NB4 (cell line): Measurements from ENCODE around the gene ZDHHC4.

Experiments used
- DNase-seq: peaks from one replicate; pipeline ENCODE4 v3.0.0; 2010; ENCODE audit warnings: low read depth
- H3K4me3 ChIP-seq: one replicate; pipeline ENCODE4 v1.5.1; 2011; ENCODE audit warnings: mild to moderate bottlenecking, low read depth, low read length, moderate library complexity
- MYC ChIP-seq: IDR thresholded peaks from 2 replicates; pipeline ENCODE4 v1.6.1; 2011; ENCODE audit warnings: low read depth, low read length
- POLR2A ChIP-seq: IDR thresholded peaks from 2 replicates; pipeline ENCODE4 v1.6.1; 2011; ENCODE audit warnings: mild to moderate bottlenecking; ENCODE audit not compliant: insufficient read length; ENCODE audit errors: extremely low read depth
- TF ChIP-seq, protein P1 (sequence below): IDR thresholded peaks from one replicate; pipeline ENCODE4 v1.5.1; 2012; ENCODE audit warnings: low read depth, low read length
- TF ChIP-seq, protein P2 (sequence below): IDR thresholded peaks from 2 replicates; pipeline ENCODE4 v1.6.1; 2011; ENCODE audit warnings: low read depth, low read length

The ZDHHC4 gene

DNA sequence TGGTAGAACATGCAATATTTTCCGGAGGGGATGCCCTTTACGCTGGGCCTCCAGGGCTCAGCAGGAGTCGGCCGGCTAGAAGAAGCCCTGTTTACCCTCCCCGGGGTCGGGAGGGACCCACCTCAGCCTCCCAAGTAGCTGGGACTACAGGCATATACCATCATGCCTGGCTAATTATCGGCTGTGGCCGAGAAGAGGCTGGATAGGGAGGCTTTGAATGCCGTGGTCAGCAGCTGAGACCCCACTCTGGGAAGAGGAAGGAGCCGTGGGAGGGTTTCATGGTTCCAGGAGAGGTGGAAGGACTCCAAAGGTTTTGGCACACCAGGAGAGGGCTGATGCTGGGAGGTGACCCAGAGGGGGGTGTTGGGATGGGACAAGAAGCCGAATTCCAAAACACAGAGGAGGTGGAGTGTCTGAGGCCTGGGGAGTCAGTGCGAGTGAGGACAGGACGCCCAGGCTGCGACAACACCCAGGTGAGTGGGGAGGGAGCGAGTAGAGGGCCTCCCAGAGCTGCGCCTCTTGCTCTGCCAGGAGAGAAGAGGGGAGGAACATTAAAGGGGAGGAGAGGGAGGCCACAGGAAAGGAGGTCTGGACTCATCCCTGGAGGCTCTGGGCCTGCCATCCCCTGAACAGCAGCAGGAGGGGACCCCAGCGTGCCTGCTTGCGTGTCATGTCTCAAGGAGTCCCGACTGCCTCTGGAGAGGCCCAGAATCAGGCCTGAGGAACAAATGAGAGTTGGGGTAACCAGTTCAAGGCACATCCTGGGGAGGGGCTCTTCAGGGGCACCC, 45.6 kb upstream of the ZDHHC4 start:
- TF ChIP-seq POLR2A (no peak), MYC (no peak)
- TF ChIP-seq, protein P1, sequence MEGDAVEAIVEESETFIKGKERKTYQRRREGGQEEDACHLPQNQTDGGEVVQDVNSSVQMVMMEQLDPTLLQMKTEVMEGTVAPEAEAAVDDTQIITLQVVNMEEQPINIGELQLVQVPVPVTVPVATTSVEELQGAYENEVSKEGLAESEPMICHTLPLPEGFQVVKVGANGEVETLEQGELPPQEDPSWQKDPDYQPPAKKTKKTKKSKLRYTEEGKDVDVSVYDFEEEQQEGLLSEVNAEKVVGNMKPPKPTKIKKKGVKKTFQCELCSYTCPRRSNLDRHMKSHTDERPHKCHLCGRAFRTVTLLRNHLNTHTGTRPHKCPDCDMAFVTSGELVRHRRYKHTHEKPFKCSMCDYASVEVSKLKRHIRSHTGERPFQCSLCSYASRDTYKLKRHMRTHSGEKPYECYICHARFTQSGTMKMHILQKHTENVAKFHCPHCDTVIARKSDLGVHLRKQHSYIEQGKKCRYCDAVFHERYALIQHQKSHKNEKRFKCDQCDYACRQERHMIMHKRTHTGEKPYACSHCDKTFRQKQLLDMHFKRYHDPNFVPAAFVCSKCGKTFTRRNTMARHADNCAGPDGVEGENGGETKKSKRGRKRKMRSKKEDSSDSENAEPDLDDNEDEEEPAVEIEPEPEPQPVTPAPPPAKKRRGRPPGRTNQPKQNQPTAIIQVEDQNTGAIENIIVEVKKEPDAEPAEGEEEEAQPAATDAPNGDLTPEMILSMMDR, result no peak
- TF ChIP-seq, protein P2, sequence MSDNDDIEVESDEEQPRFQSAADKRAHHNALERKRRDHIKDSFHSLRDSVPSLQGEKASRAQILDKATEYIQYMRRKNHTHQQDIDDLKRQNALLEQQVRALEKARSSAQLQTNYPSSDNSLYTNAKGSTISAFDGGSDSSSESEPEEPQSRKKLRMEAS, result no peak
- no peak overlapping the region for H3K4me3 ChIP-seq
- DNase-seq, result no peak

- DNase-seq, result no peak
Observed at GRCh38 chr7:6532516-6532915, 44.7 kb upstream of the ZDHHC4 start.

DNA sequence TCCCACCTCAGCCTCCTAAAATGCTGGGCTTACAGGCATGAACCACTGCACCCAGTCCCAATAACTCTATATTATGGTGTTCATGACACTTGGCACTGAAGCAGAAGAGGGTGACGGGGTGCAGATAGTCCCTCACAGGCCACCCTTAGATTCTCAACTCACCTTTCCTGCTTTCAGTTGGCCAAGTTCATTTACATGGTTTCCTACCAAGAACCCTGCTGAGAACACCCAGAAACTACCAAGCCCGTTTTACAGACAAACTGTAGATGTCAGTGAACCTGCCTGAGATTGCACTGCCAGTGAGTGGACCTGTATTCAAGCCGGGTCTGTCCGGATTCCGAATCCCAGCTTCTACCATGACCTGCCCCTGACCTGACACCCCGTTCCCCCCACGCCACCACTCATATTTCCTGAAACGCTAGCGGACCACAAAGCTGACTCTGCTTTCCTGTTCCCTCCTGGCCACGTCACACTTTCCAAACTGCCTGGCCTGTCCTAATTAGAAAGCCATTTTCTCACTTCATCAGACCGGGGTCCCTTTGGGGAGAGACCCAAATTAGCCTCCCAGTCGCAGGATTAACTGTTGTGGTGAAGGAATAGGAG, 43.3 kb upstream of the ZDHHC4 start:
- TF ChIP-seq, protein P1, result no peak
- TF ChIP-seq, protein P2, result 0 out of 2 replicates have a peak, but pooled peaks have one; percentile 10
- TF ChIP-seq POLR2A, result no peak
- 0 out of 2 replicates have a peak, but pooled peaks have one; percentile 13 for TF ChIP-seq MYC
- peak; percentile 49 for DNase-seq
- H3K4me3 ChIP-seq, result no peak overlapping the region

More at GRCh38 chr7:6532516-6532915, 44.7 kb upstream of the ZDHHC4 start:
- no peak overlapping the region for H3K4me3 ChIP-seq
- TF ChIP-seq, protein P2, result no peak
- TF ChIP-seq MYC (no peak), POLR2A (no peak)
- TF ChIP-seq, protein P1, result no peak

DNA sequence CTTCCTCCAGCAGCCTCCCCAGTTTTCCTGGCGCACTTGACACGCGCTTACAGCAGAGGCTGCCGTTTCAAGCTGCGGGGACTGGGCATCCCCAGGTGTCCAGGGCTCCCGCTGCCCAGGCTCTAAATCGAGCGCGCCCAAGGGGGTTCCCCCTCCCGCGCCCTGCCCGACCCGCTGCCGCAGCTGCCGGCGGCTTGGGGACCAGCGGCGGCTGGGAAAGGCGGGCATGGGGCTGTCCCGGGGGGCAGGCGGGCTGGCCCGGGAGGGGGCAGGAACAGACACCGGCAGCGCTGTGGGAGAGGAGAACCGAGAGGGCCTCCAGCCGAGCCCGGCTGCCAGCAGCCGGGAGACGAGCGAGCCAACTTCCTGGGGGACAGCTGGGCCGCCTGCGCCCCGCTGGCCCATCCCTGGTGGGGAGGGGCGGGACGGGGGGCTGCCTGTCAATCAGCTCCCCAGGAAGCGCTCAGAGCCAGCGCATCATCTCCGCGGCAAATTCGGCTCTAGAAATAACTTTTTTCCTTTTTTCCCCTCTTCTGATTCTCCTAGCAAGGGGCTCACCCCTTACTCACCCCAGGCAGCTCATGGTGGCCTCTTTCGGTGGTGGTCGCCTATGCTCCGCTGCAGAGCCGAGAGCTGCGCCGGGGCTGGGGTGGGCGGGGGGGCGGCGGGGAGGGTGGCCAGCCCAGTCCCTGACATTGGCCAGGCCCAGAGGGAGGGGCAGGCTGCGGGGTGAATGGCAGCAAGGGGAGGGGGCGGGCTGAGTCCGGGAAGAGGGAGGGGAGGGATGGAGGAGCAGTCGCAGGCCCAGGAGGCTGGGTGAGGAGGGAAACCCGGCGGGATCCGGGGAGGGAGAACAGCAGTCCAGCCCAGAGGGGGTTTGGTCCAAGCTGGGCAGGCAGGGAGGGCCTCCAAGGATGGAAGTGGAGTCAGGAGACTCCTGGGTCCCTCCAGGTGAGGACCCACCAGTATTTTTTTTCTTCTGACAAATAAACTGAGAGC, 40.7 kb upstream of the ZDHHC4 start:
- no peak for DNase-seq
- TF ChIP-seq POLR2A, result no peak
- TF ChIP-seq, protein P1, result no peak
- TF ChIP-seq, protein P2, result no peak
- TF ChIP-seq MYC, result no peak
- no peak overlapping the region for H3K4me3 ChIP-seq

DNA sequence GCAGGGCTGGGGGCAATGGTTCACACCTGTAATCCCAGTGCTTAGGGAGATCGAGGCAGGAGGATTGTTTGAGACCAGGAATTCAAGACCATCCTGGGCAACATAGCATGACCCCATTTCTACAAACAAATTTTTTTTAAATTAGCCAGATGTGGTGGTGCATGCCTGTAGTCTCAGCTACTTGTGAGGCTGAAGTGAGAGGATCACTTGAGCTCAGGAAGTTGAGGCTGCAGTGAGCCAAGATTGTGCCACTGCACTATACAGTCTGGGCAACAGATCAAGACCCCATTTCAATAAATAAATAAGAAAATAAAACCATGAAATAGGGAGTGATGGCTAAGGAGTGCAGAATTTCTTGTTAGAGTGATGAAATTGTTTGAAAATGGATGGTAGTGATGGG, 34.9 kb upstream of the ZDHHC4 start:
- no peak for TF ChIP-seq MYC
- TF ChIP-seq, protein P2, result no peak
- TF ChIP-seq POLR2A, result no peak
- TF ChIP-seq, protein P1, result no peak
- no peak for DNase-seq
- H3K4me3 ChIP-seq, result no peak overlapping the region
